Activated CD8-positive, alpha-beta memory T cell treated with anti-CD3 and anti-CD28 coated beads, Interleukin-2, amount 50 U/mL, for 24 hours (primary cell): ENCODE data around the gene TAS1R3.

Source experiments
- DNase-seq: peaks from one replicate; pipeline ENCODE4 v3.0.0-alpha.2; 2020; ENCODE audit errors: extremely low read depth

The TAS1R3 gene

DNA sequence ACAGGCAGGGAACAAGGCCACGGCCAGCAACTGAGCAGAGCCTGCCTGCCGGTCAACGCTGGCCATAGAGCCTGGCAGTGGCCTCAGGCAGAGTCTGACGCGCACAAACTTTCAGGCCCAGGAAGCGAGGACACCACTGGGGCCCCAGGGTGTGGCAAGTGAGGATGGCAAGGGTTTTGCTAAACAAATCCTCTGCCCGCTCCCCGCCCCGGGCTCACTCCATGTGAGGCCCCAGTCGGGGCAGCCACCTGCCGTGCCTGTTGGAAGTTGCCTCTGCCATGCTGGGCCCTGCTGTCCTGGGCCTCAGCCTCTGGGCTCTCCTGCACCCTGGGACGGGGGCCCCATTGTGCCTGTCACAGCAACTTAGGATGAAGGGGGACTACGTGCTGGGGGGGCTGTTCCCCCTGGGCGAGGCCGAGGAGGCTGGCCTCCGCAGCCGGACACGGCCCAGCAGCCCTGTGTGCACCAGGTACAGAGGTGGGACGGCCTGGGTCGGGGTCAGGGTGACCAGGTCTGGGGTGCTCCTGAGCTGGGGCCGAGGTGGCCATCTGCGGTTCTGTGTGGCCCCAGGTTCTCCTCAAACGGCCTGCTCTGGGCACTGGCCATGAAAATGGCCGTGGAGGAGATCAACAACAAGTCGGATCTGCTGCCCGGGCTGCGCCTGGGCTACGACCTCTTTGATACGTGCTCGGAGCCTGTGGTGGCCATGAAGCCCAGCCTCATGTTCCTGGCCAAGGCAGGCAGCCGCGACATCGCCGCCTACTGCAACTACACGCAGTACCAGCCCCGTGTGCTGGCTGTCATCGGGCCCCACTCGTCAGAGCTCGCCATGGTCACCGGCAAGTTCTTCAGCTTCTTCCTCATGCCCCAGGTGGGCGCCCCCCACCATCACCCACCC is at the start of gene TAS1R3:
TAS1R3 (plus strand) TSS at position 213 of the 898 bp plus-strand sequence; CDS start at position 279, 66 bp downstream.
- no peak for DNase-seq

GRCh38 chr1:1281533-1282321 is 49.4 kb upstream of the TAS1R3 start:
- DNase-seq, result no peak

DNA sequence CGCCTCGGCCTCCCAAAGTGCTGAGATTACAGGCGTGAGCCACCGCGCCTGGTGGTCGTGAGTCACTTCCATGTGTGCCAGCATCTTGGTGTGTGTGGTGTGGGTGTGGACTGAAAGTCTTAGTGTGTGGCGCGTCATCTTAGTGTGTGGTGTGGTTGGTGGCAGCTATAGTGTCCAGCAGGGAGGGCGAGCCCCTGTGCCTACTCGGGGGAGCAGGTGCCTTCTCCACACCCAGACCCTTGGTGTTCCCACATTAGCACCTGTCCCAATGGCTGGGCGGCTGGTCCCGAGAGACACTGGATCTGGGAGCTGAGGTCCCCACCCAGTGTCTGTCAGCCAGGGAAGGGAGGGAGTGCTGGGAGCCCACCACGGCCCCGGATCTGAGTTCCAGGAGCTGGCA is 48.1 kb upstream of the TAS1R3 start:
- DNase-seq, result no peak

- DNase-seq, result no peak
These were observed 47.3 kb upstream of the TAS1R3 start for GRCh38 chr1:1283821-1284220.

GRCh38 chr1:1284221-1285101 is 46.6 kb upstream of the TAS1R3 start:
- DNase-seq, result no peak

GRCh38 chr1:1285102-1285571 is 45.9 kb upstream of the TAS1R3 start:
- DNase-seq, result no peak

DNA sequence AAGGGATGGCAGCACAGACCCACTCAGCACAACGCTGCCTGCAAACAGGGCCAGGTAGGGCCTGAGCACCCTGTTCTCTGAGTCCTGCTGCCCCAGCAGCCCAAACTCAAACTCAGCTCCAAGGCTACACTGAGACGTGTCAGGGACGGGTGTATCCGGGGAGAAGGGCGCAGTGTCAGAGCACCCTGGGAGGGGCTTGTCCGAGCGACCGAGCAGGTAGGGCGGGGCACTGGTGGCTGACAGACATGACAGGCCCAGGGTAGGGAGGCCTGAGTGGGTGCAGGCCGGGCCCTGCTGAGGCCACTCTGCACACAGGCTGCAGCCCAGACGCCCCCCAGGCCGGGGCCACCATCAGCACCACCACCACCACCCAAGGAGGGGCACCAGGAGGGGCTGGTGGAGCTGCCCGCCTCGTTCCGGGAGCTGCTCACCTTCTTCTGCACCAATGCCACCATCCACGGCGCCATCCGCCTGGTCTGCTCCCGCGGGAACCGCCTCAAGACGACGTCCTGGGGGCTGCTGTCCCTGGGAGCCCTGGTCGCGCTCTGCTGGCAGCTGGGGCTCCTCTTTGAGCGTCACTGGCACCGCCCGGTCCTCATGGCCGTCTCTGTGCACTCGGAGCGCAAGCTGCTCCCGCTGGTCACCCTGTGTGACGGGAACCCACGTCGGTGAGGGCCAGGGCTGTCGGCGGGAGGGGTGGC is 45.3 kb upstream of the TAS1R3 start:
- no peak for DNase-seq

DNA sequence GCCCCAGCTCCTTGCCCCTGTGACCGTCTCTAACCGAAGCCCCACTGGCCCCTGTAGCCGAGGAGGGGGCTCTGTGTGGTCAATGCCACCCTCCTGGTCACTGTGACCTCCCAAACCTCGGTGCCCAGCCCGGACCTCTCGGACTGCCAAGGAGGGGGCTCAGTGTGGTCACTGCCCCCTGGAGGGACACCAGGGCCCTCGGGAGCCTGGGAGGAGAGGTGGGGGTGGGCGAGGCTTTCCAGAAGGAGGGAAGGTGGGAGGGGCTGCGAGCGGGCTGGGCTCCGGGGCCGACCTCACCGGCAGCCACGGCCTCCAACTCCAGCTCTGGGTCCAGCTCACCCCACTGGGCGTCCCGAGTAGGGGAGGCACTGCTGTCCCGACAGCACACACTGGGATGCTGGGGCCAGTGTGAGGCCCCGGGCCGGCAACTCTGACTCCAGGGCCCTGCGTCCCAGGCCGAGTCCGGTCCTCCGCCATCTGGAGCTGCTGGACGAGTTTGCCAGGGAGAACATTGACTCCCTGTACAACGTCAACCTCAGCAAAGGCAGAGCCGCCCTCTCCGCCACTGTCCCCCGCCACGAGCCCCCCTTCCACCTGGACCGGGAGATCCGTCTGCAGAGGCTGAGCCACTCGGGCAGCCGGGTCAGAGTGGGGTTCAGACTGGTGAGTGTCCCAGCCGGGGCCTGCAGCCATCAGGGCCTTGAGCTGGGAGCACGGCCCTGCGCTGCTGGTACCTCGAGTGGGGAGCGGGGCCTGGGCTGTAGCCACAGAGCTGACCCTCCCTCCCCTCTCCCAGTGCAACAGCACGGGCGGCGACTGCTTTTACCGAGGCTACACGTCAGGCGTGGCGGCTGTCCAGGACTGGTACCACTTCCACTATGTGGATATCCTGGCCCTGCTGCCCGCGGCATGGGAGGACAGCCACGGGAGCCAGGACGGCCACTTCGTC is 44.5 kb upstream of the TAS1R3 start:
- DNase-seq, result no peak

DNA sequence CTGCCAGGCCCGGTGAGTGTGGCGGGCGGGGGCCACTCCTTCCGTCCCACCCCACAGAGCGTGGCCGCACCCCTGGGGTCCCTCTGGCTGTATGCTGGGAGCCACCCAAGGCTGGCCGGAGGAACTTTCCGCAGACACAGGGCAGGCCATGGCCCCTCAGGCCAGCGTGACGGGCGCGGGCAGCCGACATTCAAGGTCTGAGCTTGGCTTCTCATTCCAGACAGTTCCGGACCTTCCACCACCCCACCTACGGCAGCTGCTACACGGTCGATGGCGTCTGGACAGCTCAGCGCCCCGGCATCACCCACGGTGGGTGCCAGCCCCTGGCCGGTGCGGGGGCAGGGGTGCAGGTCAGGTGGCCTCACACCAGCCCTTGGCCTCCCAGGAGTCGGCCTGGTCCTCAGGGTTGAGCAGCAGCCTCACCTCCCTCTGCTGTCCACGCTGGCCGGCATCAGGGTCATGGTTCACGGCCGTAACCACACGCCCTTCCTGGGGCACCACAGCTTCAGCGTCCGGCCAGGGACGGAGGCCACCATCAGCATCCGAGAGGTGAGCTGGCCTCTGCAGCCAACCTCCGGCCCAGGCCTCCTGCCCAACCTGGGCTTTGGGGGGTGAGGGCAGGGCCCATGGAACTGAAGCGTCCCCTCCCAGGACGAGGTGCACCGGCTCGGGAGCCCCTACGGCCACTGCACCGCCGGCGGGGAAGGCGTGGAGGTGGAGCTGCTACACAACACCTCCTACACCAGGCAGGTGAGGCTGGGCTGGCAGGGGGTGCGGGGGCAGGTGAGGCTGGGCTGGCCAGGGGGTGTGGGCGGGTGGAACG is 43.6 kb upstream of the TAS1R3 start:
- no peak for DNase-seq

DNA sequence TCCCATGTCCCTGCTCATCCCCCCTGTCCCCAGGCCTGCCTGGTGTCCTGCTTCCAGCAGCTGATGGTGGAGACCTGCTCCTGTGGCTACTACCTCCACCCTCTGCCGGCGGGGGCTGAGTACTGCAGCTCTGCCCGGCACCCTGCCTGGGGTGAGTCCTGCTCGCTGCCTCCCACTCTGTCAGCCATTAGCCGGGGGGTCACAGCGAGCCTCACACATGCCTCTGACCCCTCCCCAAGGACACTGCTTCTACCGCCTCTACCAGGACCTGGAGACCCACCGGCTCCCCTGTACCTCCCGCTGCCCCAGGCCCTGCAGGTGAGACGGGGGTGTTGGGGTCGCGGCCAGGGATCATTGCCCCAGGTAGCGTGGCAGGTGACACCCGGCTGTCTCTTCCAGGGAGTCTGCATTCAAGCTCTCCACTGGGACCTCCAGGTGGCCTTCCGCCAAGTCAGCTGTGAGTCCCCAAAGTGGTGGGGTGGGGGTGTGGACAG is 40.8 kb upstream of the TAS1R3 start:
- no peak for DNase-seq

GRCh38 chr1:1291023-1291528 is 40.0 kb upstream of the TAS1R3 start:
- no peak for DNase-seq

- no peak for DNase-seq
These were observed 39.3 kb upstream of the TAS1R3 start for GRCh38 chr1:1291548-1292441.

DNA sequence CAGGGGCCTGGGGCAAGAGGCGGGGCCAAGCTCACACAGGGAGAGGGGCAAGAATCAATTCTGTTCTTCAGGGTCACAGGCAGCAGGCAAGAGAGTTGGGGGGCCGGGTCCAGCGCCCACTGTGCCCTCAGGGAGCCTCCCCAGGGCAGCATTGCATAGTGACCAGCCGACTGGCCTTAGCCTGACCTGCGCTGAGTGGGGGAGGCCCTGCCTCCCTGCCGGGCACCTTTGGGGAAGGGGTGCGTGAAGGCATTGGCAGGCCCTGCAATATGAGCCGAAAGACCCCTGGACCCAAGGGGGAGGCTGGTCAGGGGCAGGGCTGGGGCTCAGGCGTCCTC is 38.7 kb upstream of the TAS1R3 start:
- no peak for DNase-seq

DNA sequence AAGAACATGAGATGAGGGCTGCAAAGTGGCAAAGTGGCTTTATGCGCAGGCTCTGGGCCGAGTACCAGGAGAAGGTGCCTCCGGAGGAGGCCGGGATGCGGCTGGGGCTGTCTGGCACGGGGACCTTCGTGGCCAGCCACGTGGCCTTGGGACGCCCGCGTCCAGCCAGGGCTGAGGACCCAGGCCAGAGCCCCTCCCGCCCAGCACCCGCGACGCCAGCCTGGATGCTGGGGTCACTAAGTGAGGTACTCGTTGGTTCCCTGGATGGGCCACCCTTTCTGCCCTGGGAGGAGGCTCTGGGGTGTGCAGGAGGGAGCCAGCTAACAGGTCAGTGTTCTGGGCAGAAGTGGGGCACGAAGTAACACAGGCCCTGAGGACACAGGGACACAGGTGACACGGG is 38.2 kb upstream of the TAS1R3 start:
- no peak for DNase-seq

DNA sequence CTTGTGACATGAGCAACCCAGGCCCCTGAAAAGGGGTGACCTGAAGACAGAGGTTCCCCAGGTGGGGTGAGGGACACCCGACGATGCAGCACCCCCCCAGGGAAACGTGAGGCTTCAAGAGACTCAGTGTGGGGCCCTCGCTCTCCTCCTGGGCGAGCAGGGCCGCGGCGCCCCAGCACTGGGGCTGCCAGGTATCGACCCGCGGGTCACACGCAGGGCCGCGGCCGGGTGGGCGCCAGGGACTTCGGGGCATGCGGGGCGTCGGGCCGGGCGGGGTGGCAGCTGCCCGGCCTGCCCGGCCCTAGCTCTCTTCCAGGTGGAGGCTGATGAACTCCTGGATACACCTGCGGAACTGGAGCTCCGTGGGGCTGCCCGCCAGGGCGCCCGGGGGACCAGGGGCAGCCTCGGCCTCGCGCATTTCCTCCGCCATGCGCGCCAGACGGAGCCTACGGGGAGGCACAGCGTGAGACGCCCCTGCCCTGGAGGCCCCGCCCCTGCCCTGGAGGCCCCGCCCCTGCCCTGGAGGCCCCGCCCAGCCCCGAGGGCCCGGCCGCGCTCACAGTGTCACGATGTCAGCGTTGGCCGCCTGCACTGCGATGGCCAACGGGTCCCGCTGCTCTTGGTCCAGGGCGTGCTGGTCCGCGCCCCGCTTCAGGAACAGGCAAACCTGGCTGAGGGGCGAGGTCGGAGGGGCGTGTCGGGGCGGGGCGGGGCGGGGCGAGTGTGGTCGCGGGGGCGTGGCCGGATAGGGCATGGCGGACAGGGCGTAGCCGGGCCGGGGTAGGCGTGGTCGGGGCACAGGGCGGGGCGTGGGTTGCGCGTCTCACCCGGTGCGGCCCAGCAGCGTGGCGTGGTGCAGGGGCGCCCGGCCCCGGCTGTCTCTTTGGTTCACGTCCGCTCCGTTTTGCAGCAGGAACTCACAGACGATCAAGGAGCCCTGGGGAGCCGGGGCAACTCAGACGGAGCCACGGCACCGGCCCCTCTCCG is 37.5 kb upstream of the TAS1R3 start:
- no peak for DNase-seq

DNA sequence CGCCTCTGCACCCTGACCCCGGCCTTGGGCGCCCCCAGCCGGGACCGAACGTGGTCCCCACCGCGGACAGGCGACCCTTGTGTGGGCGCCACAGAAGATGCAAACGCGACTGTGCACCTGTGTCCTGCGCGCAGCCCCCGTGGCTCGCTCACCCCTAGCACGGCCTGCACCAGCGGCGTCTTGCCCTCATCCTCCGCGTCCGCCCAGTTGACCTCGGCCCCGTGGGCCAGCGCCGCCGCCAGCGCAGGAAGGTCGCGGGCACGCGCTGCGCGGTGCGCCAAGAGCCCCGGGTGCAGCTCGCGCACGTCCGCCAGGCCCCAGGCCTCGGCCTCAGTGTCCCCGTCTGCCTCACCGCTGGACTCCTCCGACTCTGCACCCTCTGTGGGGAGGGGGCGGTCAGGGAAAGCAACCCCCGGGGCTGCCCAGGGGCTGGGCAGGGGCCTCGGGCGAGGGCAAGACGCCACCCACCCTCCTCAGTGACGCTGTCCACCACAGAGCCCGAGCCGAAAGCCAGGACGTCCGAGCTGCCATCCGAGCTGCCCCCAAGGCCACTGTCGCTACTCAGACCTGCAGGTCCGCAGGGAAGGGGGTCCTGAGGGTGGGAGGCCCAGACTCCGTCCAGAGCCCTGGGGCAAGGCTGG is 36.7 kb upstream of the TAS1R3 start:
- DNase-seq, result no peak
